Measurements from ENCODE around the gene DOLPP1. TPM values are rescaled to one million over a fixed set of nuclear protein-coding genes. Genes with fewer than 3 reads are reported as not detected.

The DOLPP1 gene
- total RNA-seq, 2 donors from 2014 or later: 4.4 to 5.7 TPM

- no peak for DNase-seq (ENCODE audit: low spot score)
- intact Hi-C loops (cut with DNase I): no loop called here
Measured at GRCh38 chr9:129079829-129080228, 1.1 kb upstream of the DOLPP1 start.

GRCh38 chr9:129080298-129080600 lies 662 bp upstream of the DOLPP1 start:
- intact Hi-C loops (cut with DNase I): no loop called here
- DNase-seq (ENCODE audit: low spot score): no peak

DNA sequence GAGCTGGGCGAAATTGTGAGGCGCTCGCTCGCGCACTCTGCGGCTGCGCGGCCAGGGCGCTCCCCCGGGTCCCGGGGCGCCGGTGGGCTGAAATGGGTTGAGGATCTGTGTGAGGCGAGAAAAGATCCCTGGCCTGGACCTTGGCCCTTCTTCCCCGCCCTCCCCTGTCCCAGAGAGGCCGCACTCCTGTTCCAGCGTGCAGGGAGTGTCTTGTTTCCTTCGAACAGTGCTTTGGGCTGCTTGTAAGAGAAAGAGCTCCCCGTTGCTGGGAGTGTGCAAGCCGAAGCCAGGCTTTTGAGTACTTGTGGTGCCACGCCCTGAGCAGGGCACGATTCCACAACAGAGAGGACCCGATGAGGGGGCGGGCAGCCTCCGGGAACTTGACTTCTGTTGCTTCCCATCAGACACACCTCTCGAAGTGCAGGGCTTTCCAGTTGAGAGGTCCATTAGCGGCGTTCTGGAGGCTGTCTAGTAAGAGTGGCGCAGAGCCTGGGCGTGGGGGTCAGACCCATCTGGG lies 535 bp downstream of the DOLPP1 start:
- no peak for DNase-seq (ENCODE audit: low spot score)
- intact Hi-C loops (cut with DNase I): no loop called here

DNA sequence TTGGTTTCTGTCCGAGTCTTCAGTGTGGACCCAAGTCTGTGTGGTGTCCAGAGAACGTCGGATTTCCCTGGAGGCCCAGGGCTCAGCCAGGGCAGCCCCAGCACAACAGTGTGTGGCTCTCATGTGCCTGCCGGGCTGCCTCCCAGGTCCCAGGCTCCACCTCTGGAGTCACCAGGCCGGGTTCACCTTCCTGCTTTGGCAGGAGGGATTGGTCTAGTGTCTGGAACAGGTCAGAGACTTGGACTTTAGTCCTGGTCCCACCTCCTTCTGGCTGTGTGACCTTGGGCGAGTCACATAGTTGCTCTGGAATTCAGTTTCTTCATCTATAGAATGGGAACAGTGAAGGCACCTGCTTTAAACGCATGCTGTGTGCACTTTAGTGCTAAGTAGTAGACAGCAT lies 3.2 kb downstream of the DOLPP1 start:
- intact Hi-C loops (cut with DNase I): no loop called here
- no peak for DNase-seq (ENCODE audit: low spot score)

DNA sequence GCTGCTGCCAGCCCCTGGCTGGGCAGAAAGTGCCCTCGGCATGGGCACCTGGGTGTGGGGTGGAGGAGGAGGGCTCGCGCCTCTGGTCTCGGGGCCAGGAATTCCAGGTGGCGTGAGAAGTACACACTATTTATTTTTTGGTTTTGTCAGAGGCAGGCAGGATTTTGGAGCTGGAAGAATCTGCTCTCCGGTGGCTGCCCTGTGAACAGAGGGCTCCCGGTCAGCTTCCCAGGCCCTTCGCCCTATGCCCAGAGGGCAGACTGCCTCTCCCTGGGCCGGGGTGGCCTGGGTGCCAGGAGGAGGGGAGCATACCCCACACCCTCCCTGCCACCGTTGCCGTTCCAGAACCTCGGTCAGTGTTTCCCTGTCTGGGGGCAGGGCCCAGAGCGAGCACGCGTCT lies 8.3 kb downstream of the DOLPP1 start:
- intact Hi-C loops (cut with DNase I): loop anchor here in 1 of 2 donors (5.0 kb wide), 1 partner anchor 1162 kb away; no protein-coding TSS in a partner anchor
- no peak for DNase-seq (ENCODE audit: low spot score)

DNA sequence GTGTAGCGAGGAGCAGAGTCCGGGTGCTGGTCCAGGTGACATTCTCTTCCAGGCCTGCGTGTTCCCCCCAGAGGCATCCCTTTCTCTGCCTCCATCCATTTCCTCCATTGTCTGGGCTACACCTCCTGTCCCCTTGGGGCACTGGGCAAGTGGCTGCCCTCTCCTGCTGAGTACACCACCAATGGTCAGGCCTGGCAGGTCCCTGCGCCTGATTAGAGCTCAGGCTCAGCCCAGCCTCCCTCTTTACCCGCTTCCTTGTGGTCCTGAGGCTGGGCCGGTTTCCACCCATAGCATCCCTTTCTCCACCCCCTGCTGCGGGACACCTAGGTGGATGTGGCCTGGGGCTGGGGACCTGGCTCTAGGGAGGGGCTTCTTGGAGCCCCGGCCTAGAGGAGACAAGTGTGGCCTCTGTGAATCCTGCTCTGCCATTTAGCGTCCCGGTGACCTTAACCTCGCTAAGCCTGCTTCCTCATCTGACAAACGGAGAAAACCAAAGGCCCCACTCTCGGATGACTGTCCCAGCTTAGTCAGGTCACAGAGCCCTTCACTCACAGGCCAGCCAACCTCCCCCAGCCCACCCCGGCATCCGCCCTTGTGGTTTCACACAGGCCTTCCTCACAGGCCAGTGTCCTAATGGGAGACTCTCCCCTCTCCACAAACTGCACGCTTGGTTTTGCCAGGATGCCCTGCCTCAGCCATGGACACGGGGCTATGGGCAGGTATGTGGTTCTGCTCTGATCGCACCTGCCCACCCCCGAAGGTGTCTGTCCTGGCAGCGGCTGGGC lies 12.9 kb downstream of the DOLPP1 start:
- DNase-seq (ENCODE audit: low spot score): no peak
- intact Hi-C loops (cut with DNase I): no loop called here

DNA sequence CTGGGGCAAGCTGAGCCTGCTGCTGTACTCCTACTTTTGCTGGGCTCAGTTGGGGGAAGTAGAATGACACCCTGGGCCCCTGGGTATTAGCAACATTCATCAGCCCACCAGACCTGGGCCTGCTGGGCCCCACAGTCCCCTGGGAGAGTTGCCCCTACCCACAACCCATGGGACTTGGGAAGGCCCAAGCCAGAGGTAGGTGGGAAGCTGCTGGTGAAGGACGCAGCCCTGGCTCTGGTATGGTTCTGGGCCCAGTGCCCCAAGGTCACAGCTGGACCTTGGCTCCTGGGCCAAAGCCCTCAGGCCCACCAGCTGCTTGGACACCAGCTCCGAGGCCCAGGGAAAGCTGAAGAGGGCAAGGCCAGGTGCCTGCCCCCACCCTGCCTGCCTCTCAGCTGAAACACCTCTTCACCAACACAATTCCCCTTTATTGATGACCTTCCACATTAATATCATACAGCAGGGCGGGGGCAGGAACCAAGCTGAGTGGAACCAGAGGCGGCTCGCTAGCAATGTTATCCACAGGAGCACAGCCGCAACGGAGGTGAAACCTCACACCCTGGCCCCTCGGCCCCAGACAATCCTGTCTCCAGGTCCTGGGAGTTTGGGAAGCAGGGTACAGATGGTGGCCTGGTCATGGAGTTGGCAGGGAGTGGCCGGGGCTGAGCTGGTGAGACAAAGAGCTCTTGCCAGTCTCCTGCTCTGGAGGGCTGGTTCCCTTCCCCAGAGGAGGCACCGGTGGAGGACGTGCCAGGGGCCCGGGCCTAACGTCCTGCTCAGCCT lies 13.7 kb downstream of the DOLPP1 start:
- no peak for DNase-seq (ENCODE audit: low spot score)
- intact Hi-C loops (cut with DNase I): no loop called here

- intact Hi-C loops (cut with DNase I): no loop called here
- no peak for DNase-seq (ENCODE audit: low spot score)
Measured at GRCh38 chr9:129095170-129095667, 14.3 kb downstream of the DOLPP1 start.

GRCh38 chr9:129095908-129096307 lies 15.0 kb downstream of the DOLPP1 start:
- no peak for DNase-seq (ENCODE audit: low spot score)
- intact Hi-C loops (cut with DNase I): no loop called here

DNA sequence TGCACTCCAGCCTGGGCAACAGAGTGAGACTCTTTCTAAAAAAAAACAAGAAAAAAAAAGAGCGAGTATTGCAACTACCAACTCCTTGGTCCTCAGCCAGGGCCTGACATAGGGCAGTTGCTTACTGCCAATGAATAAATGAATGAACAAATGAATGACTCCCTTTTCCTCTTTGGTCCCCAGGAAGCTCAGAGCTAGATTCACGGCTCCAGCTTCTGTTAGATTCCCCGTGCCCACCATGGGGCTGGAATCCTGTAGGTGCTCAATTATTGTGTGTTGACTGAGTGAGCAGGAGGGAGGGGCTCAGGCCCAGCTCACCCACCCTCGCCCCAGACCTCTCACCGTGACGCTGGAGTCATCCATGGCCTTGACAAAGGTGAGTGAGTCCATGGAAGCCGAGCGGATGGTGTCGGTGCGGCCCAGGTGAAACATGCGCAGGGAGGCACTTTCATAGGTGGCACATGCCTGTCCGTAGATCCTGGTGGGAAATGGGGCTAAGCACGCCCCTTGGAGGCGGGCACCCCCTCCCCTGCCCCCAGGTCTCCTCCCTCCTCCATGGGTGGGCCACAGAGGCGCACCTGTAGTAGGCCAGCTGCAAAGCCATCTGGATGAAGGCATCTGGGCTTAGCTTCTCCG lies 16.9 kb downstream of the DOLPP1 start:
- intact Hi-C loops (cut with DNase I): no loop called here
- DNase-seq (ENCODE audit: low spot score): no peak

DNA sequence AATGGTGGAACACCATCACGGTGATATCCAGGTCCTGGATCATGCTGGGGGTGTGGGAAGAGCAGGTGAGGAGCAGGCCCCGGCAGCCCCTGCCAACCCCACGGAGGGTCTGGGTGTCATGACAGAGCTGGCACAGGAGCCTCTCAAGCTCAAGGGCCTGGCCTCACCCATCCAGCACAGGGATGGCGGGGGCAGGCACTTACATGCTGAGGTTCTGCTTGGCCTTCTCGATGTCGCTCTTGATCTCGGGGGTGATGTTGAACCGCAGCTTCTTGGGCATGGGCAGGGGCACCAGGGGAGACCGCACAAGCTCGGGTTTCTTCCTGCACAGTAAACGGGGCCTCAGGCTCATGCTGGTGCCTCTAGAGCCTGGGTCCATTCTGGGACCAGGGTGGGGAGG lies 17.4 kb downstream of the DOLPP1 start:
- intact Hi-C loops (cut with DNase I): no loop called here

DNA sequence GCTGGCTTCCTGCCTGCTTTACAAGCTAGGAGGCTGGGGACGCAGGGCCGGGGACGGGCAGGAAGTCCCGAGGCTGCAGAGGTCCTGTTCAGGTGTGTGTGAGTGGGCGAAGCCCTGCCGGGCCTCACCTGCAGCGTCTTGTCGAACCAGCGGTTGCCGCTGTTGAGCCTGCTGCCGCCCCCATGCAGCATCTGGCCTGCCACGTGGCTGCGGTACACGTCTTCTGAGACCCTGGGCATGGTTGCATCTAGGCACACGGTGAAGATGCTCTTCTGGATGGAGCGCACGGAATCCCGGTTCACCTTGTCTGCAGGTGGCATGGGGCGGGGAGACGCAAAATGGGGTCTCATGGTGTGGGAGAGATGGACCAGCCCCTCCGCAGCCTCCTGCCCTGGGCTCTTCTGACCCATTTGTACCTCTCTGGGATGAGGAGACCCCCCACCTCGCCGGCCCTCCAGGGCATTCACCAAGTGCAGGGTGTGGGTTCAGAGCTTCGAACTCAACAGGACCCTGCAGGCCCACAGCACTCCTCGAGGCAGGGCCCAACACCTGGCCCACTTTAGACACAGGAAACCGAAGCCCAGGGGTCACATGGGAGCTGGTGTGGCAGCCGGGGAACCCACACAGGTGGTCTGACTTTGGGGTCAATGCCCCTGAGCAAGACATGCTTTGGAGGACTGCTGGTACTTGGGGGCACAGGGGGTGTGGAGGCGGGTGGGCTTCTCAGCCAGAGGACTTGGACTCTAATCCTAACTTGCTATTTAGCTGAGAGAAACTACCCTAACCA lies 19.7 kb downstream of the DOLPP1 start:
- intact Hi-C loops (cut with DNase I): no loop called here

More for the DNA sequence above, 17.4 kb downstream of the DOLPP1 start:
- DNase-seq (ENCODE audit: low spot score): no peak

DNA sequence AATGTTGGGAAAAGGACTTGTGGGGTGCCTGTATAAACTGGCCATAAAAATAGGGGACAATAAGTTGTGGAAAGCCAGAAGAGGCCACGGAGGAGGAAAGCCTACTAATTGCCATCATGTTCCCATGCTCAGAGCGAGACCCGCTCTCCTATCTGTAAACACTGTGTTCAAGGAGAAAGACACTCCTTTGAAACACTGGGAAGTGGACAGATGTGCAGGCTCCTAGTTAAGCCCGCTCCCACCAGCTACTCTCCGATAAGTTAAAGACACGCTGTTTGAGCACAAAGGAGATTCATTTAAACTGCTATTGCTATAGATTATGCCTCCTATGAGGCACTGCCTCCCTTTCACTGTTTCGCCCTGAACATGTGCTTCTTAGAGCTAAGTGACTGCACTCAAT lies 20.4 kb downstream of the DOLPP1 start:
- intact Hi-C loops (cut with DNase I): no loop called here
- DNase-seq (ENCODE audit: low spot score): no peak

More for the DNA sequence above, 19.7 kb downstream of the DOLPP1 start:
- no peak for DNase-seq (ENCODE audit: low spot score)

- no peak for DNase-seq (ENCODE audit: low spot score)
- intact Hi-C loops (cut with DNase I): no loop called here
Measured at GRCh38 chr9:129102095-129102525, 21.2 kb downstream of the DOLPP1 start.

- intact Hi-C loops (cut with DNase I): no loop called here
- DNase-seq (ENCODE audit: low spot score): no peak
Measured at GRCh38 chr9:129102791-129103594, 22.1 kb downstream of the DOLPP1 start.

DNA sequence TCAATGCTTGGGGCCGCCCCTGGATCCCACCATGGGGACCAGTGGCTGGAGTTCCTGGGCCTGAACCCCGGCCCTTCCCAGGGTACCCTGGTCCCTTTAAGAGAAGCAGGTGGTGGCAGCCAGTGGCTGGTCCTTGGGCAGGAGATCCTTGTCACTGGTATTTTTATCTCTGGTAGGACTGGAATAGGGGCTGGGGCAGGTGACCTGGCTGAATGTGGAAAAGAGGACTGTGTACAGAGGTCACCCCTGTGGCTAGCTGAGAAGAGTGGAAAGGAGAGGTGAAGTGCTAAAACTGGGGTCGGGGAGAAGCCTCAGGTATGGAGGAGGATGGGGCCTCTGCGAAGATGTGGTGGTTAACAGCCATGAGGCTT lies 22.7 kb downstream of the DOLPP1 start:
- intact Hi-C loops (cut with DNase I): no loop called here

GRCh38 chr9:129104051-129104450 lies 23.1 kb downstream of the DOLPP1 start:
- intact Hi-C loops (cut with DNase I): no loop called here
- no peak for DNase-seq (ENCODE audit: low spot score)

More for the DNA sequence above, 22.7 kb downstream of the DOLPP1 start:
- no peak for DNase-seq (ENCODE audit: low spot score)

All from posterior vena cava (tissue), 2 donors.